Left colon (tissue), 2 donors: ENCODE measurements around the gene MFSD2B. TPM values are rescaled to one million over a fixed set of nuclear protein-coding genes. Genes with fewer than 3 reads are reported as not detected.
A peak's percentile ranks its signal among the peaks of the same experiment; 100 is the strongest.
"Not testable (repeated sequence)": the region's sequence is repeated elsewhere in the genome, so short reads cannot be mapped to it uniquely, and the experiment has no call there.

Experiments
- ATAC-seq: fragments of 200-7000 bp; cut with Tn5 transposase; one replicate; pipeline ENCODE4 v1.9.1; 2020; ENCODE audit warnings: mild to moderate bottlenecking, moderate library complexity
- DNase-seq, 2 donors: peaks; one replicate each; pipeline ENCODE4 v3.0.0-alpha.2; 2020
- intact Hi-C, 2 donors: fragments of 100-400 bp; cut with DNase I in 1 of 2; cut with micrococcal nuclease in 1 of 2; formaldehyde crosslinking; loops; one replicate each; pipeline versions ENCODE4 v1.11.2 to v1.14.0; 2022; cut with DNase I, micrococcal nuclease
- long read RNA-seq: library from polyadenylated mRNA; unstranded; transcript quantifications from one replicate; pipeline ENCODE4 v2.0.0, GENCODE V29; 2021
- total RNA-seq, 2 donors: library from RNA; stranded (reverse); fragmentation: NEBNext Ultra II Directional; extraction: Animal tissue kit (Norgen Biotek cat#: 25700); gene quantifications; one replicate each; pipeline ENCODE4 v1.2.1, GENCODE V29; 2021
- donor health status: DM: no; HTN: no; CAD: no.
- donor health status: DM: yes; HTN: yes; CAD: no.

MFSD2B gene
- total RNA-seq = under 1 TPM in 1 of 2 donors, not detected in 1; 0.09 TPM
- long read RNA-seq = 0 reads

GRCh38 chr2:24009680-24010476 is at the start of gene MFSD2B:
TSS of gene MFSD2B (plus strand) at chr2:24010085. CDS start at chr2:24010097, 12 bp downstream.
- intact Hi-C loops = no loop called here
- DNase-seq = no peak

GRCh38 chr2:23967846-23968245 is 42.0 kb upstream of the MFSD2B start:
- intact Hi-C loops = no loop called here
- DNase-seq (no peak), ATAC-seq (no peak)

More at GRCh38 chr2:24009680-24010476, at the start of gene MFSD2B:
- peak; percentile 61 for ATAC-seq

- intact Hi-C loops = no loop called here
- ATAC-seq (no peak), DNase-seq (no peak)
Observed at GRCh38 chr2:23976883-23977282, 33.0 kb upstream of the MFSD2B start.

- DNase-seq (no peak), ATAC-seq (peak; percentile 52)
- intact Hi-C loops = no loop called here
Observed at GRCh38 chr2:23988371-23988770, 21.5 kb upstream of the MFSD2B start.

- ATAC-seq (no peak), DNase-seq (no peak)
- intact Hi-C loops = no loop called here
Observed at GRCh38 chr2:23992931-23993330, 17.0 kb upstream of the MFSD2B start.

- no peak for DNase-seq
- intact Hi-C loops = no loop called here
- no peak for ATAC-seq
Observed at GRCh38 chr2:23993736-23994269, 16.1 kb upstream of the MFSD2B start.

GRCh38 chr2:23994567-23994966 is 15.3 kb upstream of the MFSD2B start:
- intact Hi-C loops = no loop called here
- no peak for DNase-seq
- no peak for ATAC-seq

GRCh38 chr2:24007693-24008092 is 2.2 kb upstream of the MFSD2B start:
- ATAC-seq = no peak
- intact Hi-C loops = no loop called here
- no peak for DNase-seq

- ATAC-seq (no peak), DNase-seq (no peak)
- intact Hi-C loops = no loop called here
Observed at GRCh38 chr2:24008672-24009366, 1.1 kb upstream of the MFSD2B start.

- no peak for DNase-seq
- ATAC-seq = no peak
- intact Hi-C loops = no loop called here
Observed at GRCh38 chr2:24009367-24009679, 562 bp upstream of the MFSD2B start.

- intact Hi-C loops = no loop called here
- peak; percentile 34 for ATAC-seq
- peak in 1 of 2 donors; percentile 15 for DNase-seq
Observed at GRCh38 chr2:24010477-24011249, 778 bp downstream of the MFSD2B start.

- no peak for ATAC-seq
- no peak for DNase-seq
- intact Hi-C loops = no loop called here
Observed at GRCh38 chr2:24011250-24012104, 1.6 kb downstream of the MFSD2B start.

- no peak for DNase-seq
- intact Hi-C loops = no loop called here
- ATAC-seq = no peak
Observed at GRCh38 chr2:24012521-24013188, 2.8 kb downstream of the MFSD2B start.

- intact Hi-C loops, ATAC-seq, DNase-seq: not testable (repeated sequence)
Observed at GRCh38 chr2:24014902-24015301, 5.0 kb downstream of the MFSD2B start.

GRCh38 chr2:24015562-24016375 is 5.9 kb downstream of the MFSD2B start:
- intact Hi-C loops = no loop called here
- no peak for ATAC-seq
- DNase-seq = no peak

GRCh38 chr2:24016376-24016761 is 6.5 kb downstream of the MFSD2B start:
- intact Hi-C loops = no loop called here
- ATAC-seq (no peak), DNase-seq (no peak)
